Activated gamma-delta T cell (primary cell): ENCODE results near the gene RBM33.

Source experiments
- DNase-seq: peaks from one replicate; lab custom pipeline; 2025; lab: John Stamatoyannopoulos, UW

Gene RBM33

DNA sequence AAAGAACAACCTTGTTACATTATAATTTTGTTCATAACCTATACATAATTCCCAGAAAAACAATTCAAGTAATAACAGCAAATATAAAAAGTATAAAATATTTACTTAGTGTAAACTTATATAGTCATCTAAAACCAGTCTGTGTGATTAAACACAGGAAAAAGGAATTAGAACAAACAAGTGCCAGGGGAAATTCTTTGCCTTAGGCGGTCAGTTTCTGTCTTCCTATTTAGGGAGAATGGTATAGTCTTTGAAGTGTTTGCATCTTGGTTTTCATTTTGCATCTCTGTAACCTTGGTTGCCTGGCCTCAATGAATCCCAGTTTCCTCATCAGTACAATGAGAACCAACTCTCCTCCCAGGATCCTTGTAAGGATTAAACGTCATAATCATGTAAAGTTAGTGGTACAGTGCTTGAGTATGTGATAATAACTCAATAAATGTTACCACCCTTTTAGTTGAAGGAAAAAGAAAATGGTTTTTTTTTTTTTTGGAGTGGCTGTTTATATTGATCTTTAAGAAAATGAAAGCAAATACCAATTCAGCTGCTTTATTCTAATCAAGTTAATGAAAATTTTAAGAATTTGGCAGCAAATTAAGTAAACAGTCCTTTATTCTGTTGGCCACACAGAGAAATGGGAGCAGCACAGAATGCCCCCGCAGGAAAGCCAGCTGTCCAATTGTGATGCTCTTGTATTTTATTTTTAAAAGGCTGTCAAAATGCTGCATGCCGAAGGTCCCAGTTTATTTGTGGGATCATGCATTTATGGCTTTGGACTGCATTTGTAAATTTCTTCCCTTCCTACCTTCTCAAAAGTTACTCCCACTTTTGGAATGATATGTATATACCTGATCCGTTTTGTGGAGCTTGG is 106.0 kb downstream of the RBM33 start:
- no peak for DNase-seq

DNA sequence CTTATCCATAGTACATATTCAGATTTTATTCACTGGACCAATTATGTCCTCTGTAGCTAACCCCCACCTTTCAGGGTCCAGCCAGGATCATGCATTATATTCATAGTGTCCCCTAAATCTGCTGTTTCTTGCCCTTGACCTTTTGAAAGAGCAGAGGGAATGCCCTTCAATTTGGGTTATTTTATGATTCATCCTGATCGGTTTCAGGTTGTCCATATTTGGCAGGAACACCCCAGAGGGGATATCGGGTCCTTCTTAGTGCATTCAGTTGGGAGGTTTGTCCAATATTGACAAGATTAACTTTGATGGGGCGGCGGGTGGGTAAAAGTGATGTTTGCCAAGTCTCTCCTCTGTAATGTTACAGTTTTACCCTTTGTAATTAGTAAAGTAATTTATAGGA is 106.9 kb downstream of the RBM33 start:
- DNase-seq: no peak

DNA sequence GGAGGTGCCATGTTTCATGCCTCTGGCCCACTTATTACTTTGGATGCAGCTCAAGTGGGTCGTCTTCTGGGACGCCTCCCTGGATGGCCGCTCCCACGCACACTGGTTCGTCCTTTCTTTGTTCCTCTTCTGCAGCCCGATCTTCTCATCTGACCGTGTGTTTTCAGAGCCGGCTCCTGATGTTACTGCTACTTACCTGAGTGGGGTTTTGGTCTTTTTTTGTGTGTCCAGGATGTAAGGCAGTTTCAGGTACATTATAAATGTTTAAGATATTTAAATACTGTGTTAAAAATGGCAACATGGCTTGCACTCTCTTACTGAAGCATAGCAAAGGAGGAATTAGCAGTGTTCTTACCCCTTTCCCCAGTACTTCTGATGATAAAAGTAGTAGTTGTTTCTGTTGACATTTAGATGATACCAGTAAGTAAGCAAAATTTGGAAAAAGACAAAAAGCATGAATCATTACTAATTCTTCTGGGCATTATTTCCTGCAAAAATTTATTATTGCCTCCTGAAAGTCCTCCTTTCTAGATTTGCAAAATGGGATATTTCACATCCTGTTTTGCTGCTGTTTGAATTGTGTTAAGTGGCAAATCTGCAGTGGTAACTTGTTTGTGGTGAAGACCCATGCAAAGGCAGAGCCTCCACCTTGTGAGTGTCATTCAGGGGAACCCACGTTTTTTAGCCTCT is 108.4 kb downstream of the RBM33 start:
- no peak for DNase-seq

- no peak for DNase-seq
Observed at GRCh38 chr7:155753446-155753965, 109.0 kb downstream of the RBM33 start.

DNA sequence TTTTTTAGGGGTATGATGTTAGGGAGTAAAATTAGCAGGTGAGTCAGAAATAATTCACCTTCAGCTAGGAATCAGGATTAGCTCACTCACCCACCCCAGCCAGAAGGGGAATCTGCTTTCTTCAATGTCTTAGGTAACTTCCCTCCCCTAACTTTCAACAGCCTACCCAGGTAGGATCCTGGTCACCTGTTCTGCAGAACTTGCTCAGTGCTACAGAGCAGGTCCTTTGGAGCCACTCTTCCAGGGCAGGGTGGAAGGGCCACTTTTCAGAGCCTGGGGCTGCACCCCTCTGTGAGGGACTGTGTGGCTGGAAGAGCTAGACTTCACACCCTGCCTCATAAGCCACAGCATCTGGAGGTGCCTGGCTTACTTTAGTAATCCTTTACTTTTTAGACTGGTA is 109.7 kb downstream of the RBM33 start:
- no peak for DNase-seq

GRCh38 chr7:155755026-155755425 is 110.6 kb downstream of the RBM33 start:
- no peak for DNase-seq

- DNase-seq: no peak
Observed at GRCh38 chr7:155756322-155756721, 111.9 kb downstream of the RBM33 start.

DNA sequence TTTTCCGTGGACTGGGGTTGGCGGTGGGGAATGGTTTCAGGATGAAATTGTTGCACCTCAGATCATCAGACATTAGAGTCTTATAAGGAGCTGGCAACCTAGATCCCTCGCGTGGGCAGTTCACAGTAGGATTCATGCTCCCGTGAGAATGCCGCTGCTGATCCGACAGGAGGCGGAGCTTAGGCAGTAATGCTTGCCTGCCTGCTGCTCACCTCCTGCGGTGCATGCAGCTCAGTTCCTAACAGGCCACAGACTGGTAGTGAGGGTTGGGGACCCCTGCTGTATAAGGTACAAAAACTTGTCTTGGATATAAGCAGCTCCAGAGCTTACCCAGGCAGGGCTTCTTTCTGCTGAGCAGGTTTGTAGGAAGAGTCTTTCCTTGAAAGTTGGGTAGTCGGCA is 113.9 kb downstream of the RBM33 start:
- no peak for DNase-seq

DNA sequence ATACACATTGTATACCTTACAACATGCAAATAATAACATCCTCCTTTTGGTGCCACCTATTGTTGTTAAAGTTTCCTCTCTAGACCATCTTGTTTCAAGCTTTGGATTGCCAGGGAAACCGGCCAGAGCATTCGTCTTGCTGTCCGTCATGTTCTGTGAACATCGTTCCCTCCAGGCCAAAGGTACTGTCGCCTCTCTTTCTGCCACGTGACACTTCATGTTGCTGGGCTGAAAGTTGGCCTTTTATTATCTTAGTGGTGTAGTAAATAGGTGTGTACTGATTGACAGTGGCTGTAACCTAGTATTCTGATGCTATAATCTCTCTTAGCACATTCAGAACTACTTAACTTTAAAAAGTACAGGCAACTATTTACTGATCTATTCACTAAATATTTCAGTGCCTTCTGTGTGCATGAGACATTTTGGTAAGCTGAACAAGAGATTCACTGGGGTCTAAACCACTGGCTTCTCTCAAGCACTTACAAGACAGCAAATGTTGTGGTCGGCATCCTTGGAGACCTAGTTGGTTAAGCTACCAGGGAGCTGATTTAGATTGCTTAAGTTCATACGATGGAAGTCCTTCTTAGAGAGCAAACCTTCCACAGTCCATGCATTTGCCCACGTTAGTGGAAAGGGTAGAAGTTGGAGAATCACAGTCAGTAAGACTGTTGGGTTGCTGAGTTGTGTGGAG is 115.4 kb downstream of the RBM33 start:
- DNase-seq: no peak

DNA sequence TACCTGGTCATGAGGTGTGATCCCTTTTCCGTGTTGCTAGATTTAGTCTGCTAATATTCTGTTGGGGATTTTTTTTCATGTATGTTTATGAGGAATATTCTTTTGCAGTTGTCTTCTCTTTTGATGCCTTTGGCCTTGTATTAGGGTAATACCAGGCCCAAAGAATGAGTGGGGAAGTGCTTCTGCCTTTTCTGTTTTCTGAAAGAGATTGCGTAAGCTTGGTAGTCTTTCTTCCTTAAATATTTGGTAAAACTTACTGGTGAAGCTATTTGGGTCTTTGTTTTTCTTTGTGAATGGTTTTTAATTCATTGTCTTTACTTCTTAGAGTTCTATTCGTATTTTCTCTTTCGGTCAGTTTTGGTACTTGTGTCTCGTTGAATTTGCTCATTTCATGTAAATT is 116.7 kb downstream of the RBM33 start:
- no peak for DNase-seq

GRCh38 chr7:155762036-155762435 is 117.6 kb downstream of the RBM33 start:
- no peak for DNase-seq

- no peak for DNase-seq
Observed at GRCh38 chr7:155762655-155763054, 118.2 kb downstream of the RBM33 start.

- no peak for DNase-seq
Observed at GRCh38 chr7:155763122-155763521, 118.7 kb downstream of the RBM33 start.

DNA sequence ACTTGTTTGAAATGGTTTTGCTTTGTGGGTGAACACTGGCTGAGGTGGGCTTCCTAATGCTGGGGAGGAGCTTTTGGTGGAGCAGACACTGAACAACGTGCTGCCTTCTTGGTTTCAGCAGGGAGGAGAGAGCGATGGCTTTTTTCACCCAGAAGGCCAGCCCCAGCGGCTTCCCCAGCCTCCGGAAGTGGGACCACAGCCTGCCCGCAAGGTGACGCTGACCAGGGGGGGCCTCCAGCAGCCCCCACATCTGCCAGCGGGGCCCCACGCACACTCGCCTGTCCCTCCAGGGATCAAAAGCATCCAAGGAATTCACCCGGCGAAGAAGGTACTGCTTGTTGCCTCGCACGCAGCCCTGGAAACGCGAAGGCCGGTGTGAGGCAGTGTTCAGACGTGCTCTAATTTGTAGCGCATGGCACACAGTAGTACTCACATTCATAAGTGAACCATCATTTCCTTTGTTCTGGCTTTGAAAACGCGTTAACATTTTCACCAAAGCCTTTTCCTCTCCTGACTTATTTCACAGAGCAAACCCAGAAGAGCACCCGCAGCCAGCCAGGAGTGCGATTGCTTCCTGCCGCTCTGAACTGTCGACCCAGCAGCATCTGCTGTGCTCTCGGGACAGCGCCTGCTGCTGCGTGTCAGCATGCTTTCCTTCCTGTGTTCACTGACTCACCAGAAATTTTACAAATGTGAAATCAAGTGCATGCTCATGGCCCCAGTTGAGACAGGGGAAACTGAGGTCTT is 119.4 kb downstream of the RBM33 start:
- DNase-seq: peak; percentile 27

DNA sequence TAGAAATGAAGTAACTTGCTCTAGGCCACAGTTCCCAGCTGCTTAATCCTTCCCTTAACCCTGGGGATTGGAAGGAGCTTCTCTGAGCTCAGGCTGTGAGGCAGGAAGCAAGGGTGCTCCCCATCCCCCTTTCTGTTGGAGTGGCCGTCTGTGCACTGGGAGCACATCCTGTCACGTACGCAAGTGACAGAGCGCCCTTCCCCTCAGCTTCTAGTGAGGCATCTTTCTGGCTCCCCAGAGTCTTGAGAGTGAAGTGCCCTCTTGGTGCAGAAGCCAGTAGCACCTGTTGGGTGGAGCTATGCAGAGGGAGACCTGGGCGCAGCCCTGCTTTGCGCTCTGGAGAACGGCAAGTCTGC is 120.0 kb downstream of the RBM33 start:
- no peak for DNase-seq

DNA sequence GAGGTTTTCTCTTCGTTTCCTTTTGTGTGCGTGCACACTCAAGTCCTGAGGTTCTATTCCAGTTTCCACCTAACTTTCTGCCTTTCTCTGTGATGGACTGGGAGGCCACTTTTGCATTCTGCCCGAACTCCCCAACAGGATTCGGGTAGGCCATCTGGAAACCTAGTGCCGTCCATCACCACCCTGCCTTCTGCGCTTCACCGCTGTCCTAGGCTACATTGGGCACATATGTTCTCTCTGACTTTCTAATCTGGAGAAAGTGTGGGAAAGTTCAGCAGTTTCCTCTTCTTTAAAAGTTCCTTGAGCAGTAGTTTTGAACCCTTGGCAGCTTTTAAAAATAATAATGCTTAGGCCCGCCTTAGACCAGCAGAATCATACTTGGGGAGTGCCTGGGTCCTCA is 121.0 kb downstream of the RBM33 start:
- no peak for DNase-seq

- DNase-seq: no peak
Observed at GRCh38 chr7:155766386-155766785, 121.9 kb downstream of the RBM33 start.

DNA sequence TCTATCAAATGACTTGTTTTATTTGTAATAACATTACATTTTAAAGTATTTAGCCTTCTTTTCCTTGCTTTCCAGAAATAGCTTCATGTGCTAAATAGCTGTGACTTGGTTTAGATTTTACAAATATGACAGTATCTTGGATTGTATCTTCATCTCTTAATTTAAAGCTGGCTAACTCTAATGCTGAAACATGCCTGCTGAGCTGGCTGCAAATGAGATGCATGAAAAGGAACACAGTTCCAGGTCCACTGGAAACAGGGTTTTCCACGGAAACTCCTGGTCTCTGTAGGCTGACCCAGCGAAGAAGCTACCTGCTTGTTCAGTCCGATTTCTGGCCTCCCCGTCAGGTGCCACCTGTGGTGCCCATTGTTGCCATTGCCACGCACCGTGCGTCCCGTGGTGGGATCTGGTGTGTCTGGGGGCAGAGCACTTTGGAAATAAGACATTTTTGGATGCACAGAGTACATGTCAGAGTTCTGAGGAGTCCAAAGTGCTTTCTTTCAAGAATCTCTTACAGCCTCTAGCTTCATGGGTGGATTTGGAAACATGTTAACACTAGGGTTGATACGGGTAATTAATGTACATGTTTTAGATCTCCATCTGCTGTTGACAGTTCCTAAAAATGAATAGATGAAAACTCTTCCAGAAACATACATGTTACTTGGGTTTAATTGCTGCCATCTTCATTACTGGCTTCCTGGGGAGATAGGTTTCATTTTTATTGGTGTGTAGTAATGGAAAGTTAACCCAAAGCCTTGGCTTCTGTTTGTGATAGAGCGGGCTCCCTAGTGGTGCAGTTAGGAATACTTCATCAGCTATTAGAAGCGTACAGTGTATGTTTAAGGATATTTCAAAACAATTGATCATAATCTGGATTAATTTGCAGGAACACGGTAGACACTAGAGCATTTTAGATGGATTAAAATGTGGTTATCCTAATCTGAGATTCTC is 122.8 kb downstream of the RBM33 start:
- DNase-seq: no peak

DNA sequence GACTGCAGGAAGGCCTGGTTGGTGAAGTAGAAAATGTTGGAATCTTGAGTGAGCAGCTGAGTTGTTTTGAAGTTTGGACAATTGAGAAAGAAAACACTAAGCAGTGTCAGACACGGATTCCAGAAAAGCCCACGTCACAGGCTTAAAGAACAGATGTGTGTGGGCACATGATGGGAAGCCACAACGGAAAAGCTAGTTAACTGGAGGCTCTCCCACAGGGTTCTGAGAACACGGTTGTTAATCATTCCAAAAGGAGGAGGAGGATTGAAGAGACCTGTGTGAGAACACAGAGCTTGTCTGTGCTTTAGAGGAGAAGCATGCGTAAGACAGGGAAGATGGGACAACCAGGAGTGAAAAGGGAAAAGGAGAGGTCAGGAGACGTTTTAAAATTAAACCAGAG is 125.2 kb downstream of the RBM33 start:
- DNase-seq: no peak

DNA sequence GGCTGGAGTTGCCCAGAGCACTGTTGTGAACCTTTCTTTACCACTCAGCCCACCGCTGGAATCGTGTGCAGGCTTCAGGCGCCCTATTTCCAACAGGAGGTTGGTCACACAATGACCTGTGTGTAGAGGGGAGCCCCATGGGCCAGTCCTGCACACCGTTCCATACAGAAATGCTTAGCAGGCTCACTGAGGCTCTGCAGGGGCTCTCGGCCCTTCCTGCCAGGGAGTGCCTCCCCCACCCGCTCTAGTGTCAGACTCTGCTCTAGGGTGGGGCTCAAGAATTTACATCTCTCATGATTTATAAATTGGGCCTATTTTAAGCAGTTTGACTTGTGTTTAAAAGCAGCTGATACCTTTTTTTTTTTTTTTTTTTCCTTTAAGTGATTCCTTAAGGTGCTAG is 125.8 kb downstream of the RBM33 start:
- no peak for DNase-seq

DNA sequence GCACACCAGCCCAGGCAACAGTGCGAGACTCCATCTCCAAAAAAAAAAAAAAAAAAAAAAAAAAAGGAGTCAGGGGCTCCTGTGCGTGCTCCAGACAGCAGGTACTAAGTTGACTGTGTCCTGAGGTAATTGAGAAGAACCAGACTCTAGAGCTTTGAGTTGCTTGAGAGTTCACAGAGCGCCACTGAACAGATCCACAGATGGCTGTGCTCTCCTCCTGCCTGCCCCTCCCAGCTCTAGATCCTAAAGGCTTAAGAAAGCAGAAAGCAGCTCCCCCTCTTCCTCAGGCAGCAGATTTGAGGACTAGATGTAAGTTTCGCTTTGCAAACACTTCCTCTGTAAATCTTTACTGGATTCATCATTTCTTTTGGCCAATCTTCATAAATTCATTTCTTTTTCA is 129.1 kb downstream of the RBM33 start:
- DNase-seq: no peak
